ENCODE measurements around the gene LHX1. TPM values are rescaled to one million over a fixed set of nuclear protein-coding genes. Genes with fewer than 3 reads are reported as not detected.

Gene LHX1
- total RNA-seq, 2 experiments from 2014 or later = not detected

DNA sequence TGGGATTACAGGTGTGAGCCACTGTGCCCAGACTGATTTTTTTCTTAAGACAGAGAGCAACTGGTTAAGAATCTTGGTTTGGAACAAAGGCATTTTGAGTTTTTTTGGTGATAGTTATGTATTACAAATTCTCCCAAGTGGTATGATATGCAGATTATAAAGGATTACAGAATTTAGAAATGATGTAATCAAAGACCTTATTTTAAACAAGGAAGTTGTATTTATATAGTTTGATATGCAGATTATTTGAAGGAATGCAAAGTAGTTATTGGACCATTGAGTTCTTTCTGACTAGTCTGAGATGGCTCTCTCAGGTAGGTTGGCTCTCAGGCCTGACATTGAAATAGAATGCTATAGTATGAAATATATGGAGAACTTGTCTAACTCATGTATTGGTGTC lies 46.3 kb downstream of the LHX1 start:
- ChIA-PET POLR2A (no interaction called here), CTCF (ENCODE audit: unreplicated experiment) (no interaction called here)
- H3K4me3 ChIP-seq (ENCODE audit: low read depth, low read length, poor library complexity, severe bottlenecking) = no peak overlapping the region
- DNase-seq (ENCODE audit: low spot score) = no peak
- H2AFZ ChIP-seq (ENCODE audit: low read length) = no peak overlapping the region
- H3K79me2 ChIP-seq (ENCODE audit: insufficient read depth, low read depth, low read length) = peaks cover 36% of the 10 kb centered on the region; the same call in 1 of the 2 replicates
- H3K9me2 ChIP-seq (ENCODE audit: insufficient read depth, low read length) = no peaks in the 10 kb centered on the region
- no peak overlapping the region for H3K27ac ChIP-seq (ENCODE audit: low read depth, low read length, poor library complexity, severe bottlenecking)
- H3K9me3 ChIP-seq (ENCODE audit: low read length) = no peaks in the 10 kb centered on the region
- TF ChIP-seq, protein P1, sequence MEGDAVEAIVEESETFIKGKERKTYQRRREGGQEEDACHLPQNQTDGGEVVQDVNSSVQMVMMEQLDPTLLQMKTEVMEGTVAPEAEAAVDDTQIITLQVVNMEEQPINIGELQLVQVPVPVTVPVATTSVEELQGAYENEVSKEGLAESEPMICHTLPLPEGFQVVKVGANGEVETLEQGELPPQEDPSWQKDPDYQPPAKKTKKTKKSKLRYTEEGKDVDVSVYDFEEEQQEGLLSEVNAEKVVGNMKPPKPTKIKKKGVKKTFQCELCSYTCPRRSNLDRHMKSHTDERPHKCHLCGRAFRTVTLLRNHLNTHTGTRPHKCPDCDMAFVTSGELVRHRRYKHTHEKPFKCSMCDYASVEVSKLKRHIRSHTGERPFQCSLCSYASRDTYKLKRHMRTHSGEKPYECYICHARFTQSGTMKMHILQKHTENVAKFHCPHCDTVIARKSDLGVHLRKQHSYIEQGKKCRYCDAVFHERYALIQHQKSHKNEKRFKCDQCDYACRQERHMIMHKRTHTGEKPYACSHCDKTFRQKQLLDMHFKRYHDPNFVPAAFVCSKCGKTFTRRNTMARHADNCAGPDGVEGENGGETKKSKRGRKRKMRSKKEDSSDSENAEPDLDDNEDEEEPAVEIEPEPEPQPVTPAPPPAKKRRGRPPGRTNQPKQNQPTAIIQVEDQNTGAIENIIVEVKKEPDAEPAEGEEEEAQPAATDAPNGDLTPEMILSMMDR (conservative IDR thresholded peaks at IDR 0.05; ENCODE audit: low read length) = no peak
- TF ChIP-seq EZH2phosphoT487 (IDR thresholded peaks at IDR 0.05; ENCODE audit: borderline replicate concordance, low read depth, low read length) = no peak
- H3K4me2 ChIP-seq (ENCODE audit: low read length) = no peak overlapping the region
- intact Hi-C loops (cut with micrococcal nuclease; ENCODE audit: unreplicated experiment) = no loop called here
- peaks cover 70% of the 10 kb centered on the region for H3K36me3 ChIP-seq (ENCODE audit: insufficient read depth, low read length)
- H3K4me1 ChIP-seq (ENCODE audit: insufficient read depth, low read length, poor library complexity, severe bottlenecking) = peaks cover 4% of the 10 kb centered on the region
- BruUV-seq (replicated peaks) = no TSS peak
- peaks cover 4% of the 10 kb centered on the region; the same call in 1 of the 2 replicates for H4K20me1 ChIP-seq (ENCODE audit: insufficient read depth, low read length)

DNA sequence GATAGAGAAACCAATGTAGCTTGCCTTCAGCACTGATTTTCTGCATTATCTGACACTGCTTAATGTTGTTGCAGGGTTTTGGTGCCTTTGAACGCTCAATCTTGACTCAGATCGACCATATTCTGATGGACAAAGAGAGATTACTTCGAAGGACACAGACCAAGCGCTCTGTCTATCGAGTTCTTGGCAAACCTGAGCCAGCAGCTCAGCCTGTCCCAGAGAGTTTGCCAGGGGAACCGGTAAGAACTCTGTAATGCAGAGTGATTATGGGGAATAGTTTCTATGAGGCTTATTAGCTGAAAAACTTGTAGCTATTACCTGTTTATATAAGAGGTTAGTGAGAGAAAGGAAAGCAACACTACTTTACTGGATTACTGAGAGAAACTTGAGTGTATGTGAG lies 51.9 kb downstream of the LHX1 start:
- Histone ChIP-seq H3K4me2 (ENCODE audit: low read length) (no peak overlapping the region), H4K20me1 (ENCODE audit: insufficient read depth, low read length) (no peaks in the 10 kb centered on the region), H3K27ac (ENCODE audit: low read depth, low read length, poor library complexity, severe bottlenecking) (no peak overlapping the region), H3K4me1 (ENCODE audit: insufficient read depth, low read length, poor library complexity, severe bottlenecking) (peaks cover 4% of the 10 kb centered on the region), H2AFZ (ENCODE audit: low read length) (no peak overlapping the region), H3K36me3 (ENCODE audit: insufficient read depth, low read length) (peaks cover 87% of the 10 kb centered on the region), H3K9me3 (ENCODE audit: low read length) (no peaks in the 10 kb centered on the region), H3K9me2 (ENCODE audit: insufficient read depth, low read length) (no peaks in the 10 kb centered on the region), H3K4me3 (ENCODE audit: low read depth, low read length, poor library complexity, severe bottlenecking) (no peak overlapping the region), H3K79me2 (ENCODE audit: insufficient read depth, low read depth, low read length) (no peaks in the 10 kb centered on the region)
- no TSS peak for BruUV-seq (replicated peaks)
- ChIA-PET POLR2A (interaction anchor here (0.6 kb wide), 1 partner anchor 9 kb away, joined by 8 read pairs; no protein-coding TSS in a partner anchor), CTCF (ENCODE audit: unreplicated experiment) (no interaction called here)
- no peak for DNase-seq (ENCODE audit: low spot score)
- intact Hi-C loops (cut with micrococcal nuclease; ENCODE audit: unreplicated experiment) = no loop called here
- TF ChIP-seq, protein P1 (conservative IDR thresholded peaks at IDR 0.05; ENCODE audit: low read length) = no peak
- TF ChIP-seq EZH2phosphoT487 (IDR thresholded peaks at IDR 0.05; ENCODE audit: borderline replicate concordance, low read depth, low read length) = no peak

DNA sequence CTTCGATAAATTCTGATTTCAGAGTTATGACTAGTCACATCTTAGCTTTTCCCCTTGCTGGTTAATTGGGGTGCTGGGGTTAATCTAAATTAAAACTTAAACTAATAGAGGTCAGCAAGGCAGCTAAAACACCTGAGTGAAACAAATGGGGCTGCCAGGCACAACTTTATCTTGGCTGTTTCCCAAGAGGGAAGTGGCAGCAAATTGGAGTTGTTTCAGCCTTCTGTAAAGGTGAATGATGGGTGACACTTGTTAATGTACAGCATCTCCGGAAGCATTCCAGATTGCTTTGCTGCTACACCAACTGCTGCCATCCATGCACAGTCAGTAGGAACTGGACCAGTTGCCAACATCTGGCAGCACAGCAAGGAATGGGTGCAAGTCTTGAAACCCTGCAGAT lies 55.4 kb downstream of the LHX1 start:
- CTCF ChIA-PET (ENCODE audit: unreplicated experiment) = interaction anchor here (0.5 kb wide), 1 partner anchor 1144 kb away, joined by 3 read pairs; no protein-coding TSS in a partner anchor

More for the DNA sequence above, 55.4 kb downstream of the LHX1 start:
- intact Hi-C loops (cut with micrococcal nuclease; ENCODE audit: unreplicated experiment) = loop anchor here (1.0 kb wide), 1 partner anchor 48 kb away; no protein-coding TSS in a partner anchor
- Histone ChIP-seq H3K4me1 (ENCODE audit: insufficient read depth, low read length, poor library complexity, severe bottlenecking) (peaks cover 4% of the 10 kb centered on the region), H3K36me3 (ENCODE audit: insufficient read depth, low read length) (peaks cover 98% of the 10 kb centered on the region), H3K4me3 (ENCODE audit: low read depth, low read length, poor library complexity, severe bottlenecking) (no peak overlapping the region), H3K27ac (ENCODE audit: low read depth, low read length, poor library complexity, severe bottlenecking) (no peak overlapping the region), H3K4me2 (ENCODE audit: low read length) (no peak overlapping the region), H4K20me1 (ENCODE audit: insufficient read depth, low read length) (no peaks in the 10 kb centered on the region), H2AFZ (ENCODE audit: low read length) (no peak overlapping the region), H3K79me2 (ENCODE audit: insufficient read depth, low read depth, low read length) (no peaks in the 10 kb centered on the region), H3K9me3 (ENCODE audit: low read length) (no peaks in the 10 kb centered on the region), H3K9me2 (ENCODE audit: insufficient read depth, low read length) (no peaks in the 10 kb centered on the region)
- no peak for DNase-seq (ENCODE audit: low spot score)
- no peak for TF ChIP-seq EZH2phosphoT487 (IDR thresholded peaks at IDR 0.05; ENCODE audit: borderline replicate concordance, low read depth, low read length)
- TF ChIP-seq, protein P1 (conservative IDR thresholded peaks at IDR 0.05; ENCODE audit: low read length) = no peak
- BruUV-seq (replicated peaks) = no TSS peak
- POLR2A ChIA-PET = interaction anchor here (1.1 kb wide), 1 partner anchor 30 kb away, joined by 3 read pairs; no protein-coding TSS in a partner anchor

Measured in OCI-LY7 (cell line).